Measurements from ENCODE around the gene EFCAB8.

Gene EFCAB8

GRCh38 chr20:32965581-32966373 lies 107.1 kb downstream of the EFCAB8 start:
- Histone ChIP-seq H3K4me1 (ENCODE audit: low read length) (no peaks in the 10 kb centered on the region), H3K9ac (ENCODE audit: low read length) (no peak overlapping the region), H3K27ac (ENCODE audit: low read length) (no peak overlapping the region), H3K36me3 (replicated peaks; ENCODE audit: insufficient read depth, low read length) (no peaks in the 10 kb centered on the region), H3K9me2 (replicated peaks; ENCODE audit: insufficient read depth, low read length) (no peaks in the 10 kb centered on the region), H3F3A (ENCODE audit: insufficient read depth, low read length) (no peaks in the 10 kb centered on the region), H3K79me2 (ENCODE audit: low read length) (no peaks in the 10 kb centered on the region), H4K20me1 (ENCODE audit: insufficient read depth, low read length) (no peaks in the 10 kb centered on the region), H3K9me3 (replicated peaks; ENCODE audit: insufficient read depth, low read length) (no peaks in the 10 kb centered on the region), H2AFZ (ENCODE audit: low read length) (no peak overlapping the region), H3K4me3 (ENCODE audit: low read length) (no peak overlapping the region), H3K4me2 (ENCODE audit: low read depth, low read length) (no peak overlapping the region), H3K27me3 (replicated peaks; ENCODE audit: insufficient read depth, low read length) (0 out of 2 replicates have a peak, but pooled peaks cover 5% of the 10 kb centered on the region)
- no peak for DNase-seq
- no peak for TF ChIP-seq CTCF (IDR thresholded peaks at IDR 0.05; ENCODE audit: low read length)
- no peak for TF ChIP-seq EZH2 (optimal IDR thresholded peaks at IDR 0.05; ENCODE audit: low read depth, low read length)
- no peak for TF ChIP-seq EZH2phosphoT487 (IDR thresholded peaks at IDR 0.05; ENCODE audit: low read length)

- H3K79me2 ChIP-seq (ENCODE audit: low read length), result no peaks in the 10 kb centered on the region
Measured at GRCh38 chr20:32966382-32966781, 107.7 kb downstream of the EFCAB8 start.

DNA sequence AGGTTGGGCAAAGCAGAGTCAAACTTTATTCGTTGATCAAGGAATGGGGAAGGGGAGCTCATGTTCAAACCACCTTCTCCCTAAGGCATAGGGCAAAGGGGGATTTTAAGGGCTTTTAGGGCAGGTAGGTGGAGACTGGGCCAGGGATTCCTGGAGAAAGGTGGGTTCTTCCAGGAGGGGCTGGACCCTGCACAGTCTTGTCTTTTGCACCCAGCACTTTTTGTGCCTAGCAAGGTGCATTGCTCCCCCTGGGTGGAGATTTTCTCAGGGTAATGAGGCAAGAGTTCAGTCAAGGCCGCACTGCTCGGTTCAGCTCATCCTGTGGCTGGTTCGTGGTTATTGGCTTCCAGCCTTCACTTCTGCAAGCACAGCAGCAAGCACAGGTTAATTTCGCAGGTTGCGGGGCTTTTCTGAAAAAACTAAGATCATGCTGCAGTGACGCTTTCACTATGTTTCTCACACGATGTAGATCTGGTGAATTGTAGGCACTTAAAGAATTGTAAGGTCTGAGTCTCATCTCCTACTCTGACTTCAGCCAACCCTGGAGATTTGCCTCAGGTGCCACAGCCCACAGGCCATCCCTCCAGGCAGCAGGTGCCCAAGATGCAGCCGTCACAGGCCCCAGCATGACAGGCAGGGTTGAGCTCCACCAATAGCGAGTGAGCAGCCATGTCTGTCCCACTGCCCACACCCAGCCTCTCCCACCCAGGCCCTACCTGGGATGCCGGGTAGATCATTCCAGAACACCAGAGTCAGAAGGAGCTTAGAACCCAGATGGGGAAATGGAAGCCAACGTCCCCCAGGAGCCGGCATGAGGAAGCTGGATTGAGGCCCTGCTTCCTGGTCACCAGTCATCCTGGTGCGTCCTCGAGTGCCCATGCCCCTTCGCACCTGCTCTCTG lies 108.4 kb downstream of the EFCAB8 start:
- H3K4me2 ChIP-seq (ENCODE audit: low read depth, low read length), result no peak overlapping the region
- peaks cover 11% of the 10 kb centered on the region for H3K4me1 ChIP-seq (ENCODE audit: low read length)
- H3F3A ChIP-seq (ENCODE audit: insufficient read depth, low read length), result no peaks in the 10 kb centered on the region
- no peaks in the 10 kb centered on the region for H4K20me1 ChIP-seq (ENCODE audit: insufficient read depth, low read length)
- TF ChIP-seq EZH2 (optimal IDR thresholded peaks at IDR 0.05; ENCODE audit: low read depth, low read length) (no peak), CTCF (IDR thresholded peaks at IDR 0.05; ENCODE audit: low read length) (no peak), EZH2phosphoT487 (IDR thresholded peaks at IDR 0.05; ENCODE audit: low read length) (no peak)
- no peak overlapping the region for H3K4me3 ChIP-seq (ENCODE audit: low read length)
- H3K36me3 ChIP-seq (replicated peaks; ENCODE audit: insufficient read depth, low read length), result no peaks in the 10 kb centered on the region
- no peaks in the 10 kb centered on the region for H3K9me3 ChIP-seq (replicated peaks; ENCODE audit: insufficient read depth, low read length)
- no peak overlapping the region for H3K9ac ChIP-seq (ENCODE audit: low read length)
- no peaks in the 10 kb centered on the region for H3K9me2 ChIP-seq (replicated peaks; ENCODE audit: insufficient read depth, low read length)
- DNase-seq, result no peak
- H3K27me3 ChIP-seq (replicated peaks; ENCODE audit: insufficient read depth, low read length), result no peaks in the 10 kb centered on the region
- H3K79me2 ChIP-seq (ENCODE audit: low read length), result no peaks in the 10 kb centered on the region
- no peak overlapping the region for H2AFZ ChIP-seq (ENCODE audit: low read length)
- H3K27ac ChIP-seq (ENCODE audit: low read length), result no peak overlapping the region

More at GRCh38 chr20:32966382-32966781, 107.7 kb downstream of the EFCAB8 start:
- no peaks in the 10 kb centered on the region for H3K9me3 ChIP-seq (replicated peaks; ENCODE audit: insufficient read depth, low read length)
- DNase-seq, result no peak
- no peak overlapping the region for H3K27ac ChIP-seq (ENCODE audit: low read length)
- H3F3A ChIP-seq (ENCODE audit: insufficient read depth, low read length), result no peaks in the 10 kb centered on the region
- no peak overlapping the region for H3K4me3 ChIP-seq (ENCODE audit: low read length)
- peaks cover 4% of the 10 kb centered on the region for H3K4me1 ChIP-seq (ENCODE audit: low read length)
- H2AFZ ChIP-seq (ENCODE audit: low read length), result no peak overlapping the region
- H3K36me3 ChIP-seq (replicated peaks; ENCODE audit: insufficient read depth, low read length), result no peaks in the 10 kb centered on the region
- H3K9ac ChIP-seq (ENCODE audit: low read length), result no peak overlapping the region
- 0 out of 2 replicates have a peak, but pooled peaks cover 5% of the 10 kb centered on the region for H3K27me3 ChIP-seq (replicated peaks; ENCODE audit: insufficient read depth, low read length)
- H4K20me1 ChIP-seq (ENCODE audit: insufficient read depth, low read length), result no peaks in the 10 kb centered on the region
- no peak overlapping the region for H3K4me2 ChIP-seq (ENCODE audit: low read depth, low read length)
- no peak for TF ChIP-seq EZH2phosphoT487 (IDR thresholded peaks at IDR 0.05; ENCODE audit: low read length)
- no peak for TF ChIP-seq EZH2 (optimal IDR thresholded peaks at IDR 0.05; ENCODE audit: low read depth, low read length)
- TF ChIP-seq CTCF (IDR thresholded peaks at IDR 0.05; ENCODE audit: low read length), result no peak
- no peaks in the 10 kb centered on the region for H3K9me2 ChIP-seq (replicated peaks; ENCODE audit: insufficient read depth, low read length)
